GM12892 (cell line): ENCODE measurements around the gene HNRNPL.

Source experiments
- POLR2A ChIP-seq: IDR thresholded peaks from 2 replicates; pipeline ENCODE4 v1.6.1; 2011; ENCODE audit warnings: low read depth, low read length, control low read depth
- TAF1 ChIP-seq: IDR thresholded peaks from 2 replicates; pipeline ENCODE4 v1.6.1; 2011; ENCODE audit warnings: low read depth, mild to moderate bottlenecking, control low read depth, low read length, borderline replicate concordance

GRCh38 chr19:38883286-38883685 lies 33.5 kb upstream of the HNRNPL start:
- TF ChIP-seq TAF1 (no peak), POLR2A (no peak)
